Transverse colon (tissue), 4 donors: ENCODE data around the gene C19orf53.

Experiments
- CTCF ChIP-seq, 5 experiments: fragments of 200-600 bp in 3 of 5; fragments of 450-650 bp in 2 of 5; sonication (generic) in 3 of 5; IDR thresholded peaks; 1 replicate in 2 of 5; 2 replicates in 3 of 5; pipeline ENCODE4 v1.5.1; 2016 to 2017; ENCODE audit warnings: antibody characterized with exemption in 5 of 5, inconsistent platforms in 3 of 5, mild to moderate bottlenecking in 2 of 5, moderate library complexity in 1 of 5
- POLR2A ChIP-seq: fragments of 450-650 bp; IDR thresholded peaks from one replicate; pipeline ENCODE4 v1.6.1; 2016; ENCODE audit warnings: antibody characterized with exemption, mild to moderate bottlenecking, moderate library complexity
- POLR2AphosphoS5 ChIP-seq, 3 donors: sonication (generic); formaldehyde crosslinking; IDR thresholded peaks; one replicate each; pipeline ENCODE4 v1.6.1; 2016; ENCODE audit warnings: antibody characterized with exemption in 3 of 3

- no peak for TF ChIP-seq CTCF (IDR thresholded peaks at IDR 0.05)
- TF ChIP-seq POLR2A: no peak
- TF ChIP-seq POLR2AphosphoS5 (IDR thresholded peaks at IDR 0.05): no peak
Measured at GRCh38 chr19:13795595-13796300, 21.5 kb downstream of the C19orf53 start.
